Fibroblast of skin of back (primary cell): ENCODE measurements around the gene CAMK2G. TPM values are rescaled to one million over a fixed set of nuclear protein-coding genes. Genes with fewer than 3 reads are reported as not detected.
"Not testable (repeated sequence)": the region's sequence is repeated elsewhere in the genome, so short reads cannot be mapped to it uniquely, and the experiment has no call there.

ENCODE experiments used
- DNase-seq: peaks from one replicate; pipeline ENCODE4 v3.0.0-alpha.2; 2013
- polyA plus RNA-seq, 2 experiments: library from polyadenylated mRNA; unstranded; fragments of 120-200 nt; gene quantifications; one replicate each; pipeline ENCODE4 v1.2.1, GENCODE V29; 2013; ENCODE audit not compliant: insufficient read length in 2 of 2

CAMK2G gene
- polyA plus RNA-seq (2013, experiment 1 of 2; ENCODE audit: insufficient read length) = 48.0 TPM
- 59.5 TPM for polyA plus RNA-seq (2013, experiment 2 of 2; ENCODE audit: insufficient read length)

- peak; percentile 90 for DNase-seq
Measured at GRCh38 chr10:73874267-73875138, at the start of gene CAMK2G. Gene CAMK2G, minus strand, starts transcription at chr10:73874555. Its CDS starts 94 bp downstream, at chr10:73874461.

DNA sequence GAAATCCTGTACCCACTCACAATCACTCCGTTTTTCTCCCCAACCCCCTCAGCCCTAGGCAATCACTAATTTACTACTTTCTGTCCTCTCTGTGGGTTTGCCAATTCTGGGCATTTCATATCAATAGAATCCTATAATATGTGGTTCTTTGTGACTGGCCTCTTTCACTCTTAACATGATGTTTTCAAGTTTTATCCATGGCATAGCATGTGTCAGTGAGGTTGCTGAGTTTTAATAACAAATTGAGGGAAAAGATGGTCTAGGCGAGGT, 48.4 kb upstream of the CAMK2G start:
- no peak for DNase-seq

GRCh38 chr10:73922007-73922863, 47.9 kb upstream of the CAMK2G start:
- no peak for DNase-seq

DNA sequence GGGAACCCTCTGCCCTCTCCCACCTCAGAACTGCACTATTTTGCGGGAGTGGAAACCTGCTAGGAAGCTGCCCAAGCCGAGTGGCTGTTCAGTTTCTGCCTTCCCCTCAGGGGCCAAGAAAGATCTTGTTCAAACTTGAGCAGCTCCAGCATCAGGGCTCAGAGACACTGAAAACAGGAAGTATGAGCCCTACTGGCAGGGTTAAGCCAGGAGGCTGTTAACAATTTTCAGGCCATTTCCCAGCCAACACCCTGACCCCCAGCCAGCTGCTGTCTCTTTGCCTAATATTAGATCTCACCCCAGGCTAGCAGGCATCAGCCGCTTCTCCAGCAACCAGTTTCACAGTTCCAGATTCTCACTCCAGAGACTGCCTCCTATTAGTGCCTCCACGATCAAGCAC, 45.7 kb upstream of the CAMK2G start:
- DNase-seq = peak; percentile 41

DNA sequence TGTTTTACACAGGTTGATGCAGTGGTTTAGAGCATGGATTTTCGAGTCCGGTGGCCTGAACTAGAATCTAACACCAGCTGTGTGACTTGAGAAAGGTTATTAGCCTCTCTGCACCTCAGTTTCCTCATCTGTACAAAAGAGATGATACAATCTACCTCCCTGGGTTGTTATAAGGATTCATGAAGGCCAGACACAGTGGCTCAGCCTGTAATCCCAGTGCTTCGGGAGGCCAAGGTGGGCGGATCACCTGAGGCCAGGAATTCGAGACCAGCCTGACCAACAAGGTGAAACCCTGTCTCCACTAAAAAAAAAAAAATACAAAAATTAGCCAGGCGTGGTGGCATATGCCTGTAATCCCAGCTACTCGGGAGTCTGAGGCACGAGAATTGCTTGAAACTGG, 45.1 kb upstream of the CAMK2G start:
- DNase-seq = not testable (repeated sequence)

GRCh38 chr10:73917566-73918305, 43.4 kb upstream of the CAMK2G start:
- DNase-seq = no peak

DNA sequence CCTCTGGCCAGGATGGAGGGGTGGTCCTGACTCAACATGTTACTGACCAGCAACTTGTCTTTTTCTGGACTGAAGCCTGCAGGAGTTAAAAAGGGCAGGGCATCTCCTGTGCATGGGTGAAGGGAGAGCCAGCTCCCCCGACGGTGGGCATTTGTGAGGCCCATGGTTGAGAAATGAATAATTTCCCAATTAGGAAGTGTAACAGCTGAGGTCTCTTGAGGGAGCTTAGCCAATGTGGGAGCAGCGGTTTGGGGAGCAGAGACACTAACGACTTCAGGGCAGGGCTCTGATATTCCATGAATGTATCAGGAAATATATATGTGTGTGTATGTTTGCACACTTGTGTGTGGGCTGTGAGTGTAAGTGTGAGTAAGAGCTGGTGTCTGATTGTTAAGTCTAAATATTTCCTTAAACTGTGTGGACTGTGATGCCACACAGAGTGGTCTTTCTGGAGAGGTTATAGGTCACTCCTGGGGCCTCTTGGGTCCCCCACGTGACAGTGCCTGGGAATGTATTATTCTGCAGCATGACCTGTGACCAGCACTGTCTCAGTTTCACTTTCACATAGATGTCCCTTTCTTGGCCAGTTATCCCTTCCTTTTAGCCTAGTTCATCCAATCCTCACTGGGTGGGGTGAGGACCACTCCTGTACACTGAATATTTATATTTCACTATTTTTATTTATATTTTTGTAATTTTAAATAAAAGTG, 42.6 kb upstream of the CAMK2G start:
- no peak for DNase-seq

GRCh38 chr10:73915206-73915851, 41.0 kb upstream of the CAMK2G start:
- no peak for DNase-seq

DNA sequence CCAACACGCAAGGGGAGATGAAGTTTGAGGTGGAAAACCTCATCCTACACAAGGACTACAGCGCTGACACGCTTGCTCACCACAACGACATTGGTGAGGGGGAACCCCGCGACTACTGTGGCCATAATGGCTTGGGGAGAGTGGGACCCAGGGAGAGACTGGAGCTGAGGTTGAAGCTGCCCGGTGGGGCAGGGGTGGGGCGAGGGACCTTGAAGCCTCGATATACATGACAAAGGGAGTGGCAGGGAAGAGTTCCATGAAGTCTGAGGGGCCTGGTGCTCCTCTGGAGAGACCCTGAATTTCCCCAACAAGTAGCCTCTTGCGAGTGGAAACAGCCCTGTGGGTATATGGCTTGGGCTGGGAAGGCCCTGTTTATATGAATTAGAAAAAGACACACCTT, 39.7 kb upstream of the CAMK2G start:
- DNase-seq = no peak

- peak; percentile 50 for DNase-seq
Measured at GRCh38 chr10:73911553-73912004, 37.2 kb upstream of the CAMK2G start.

- no peak for DNase-seq
Measured at GRCh38 chr10:73910764-73911552, 36.6 kb upstream of the CAMK2G start, which contains the start of gene PLAU. Gene PLAU, plus strand, starts transcription at chr10:73911132. Its CDS starts 424 bp downstream, at chr10:73911556.

GRCh38 chr10:73910401-73910763, 36.0 kb upstream of the CAMK2G start:
- DNase-seq = no peak

- no peak for DNase-seq
Measured at GRCh38 chr10:73909540-73910115, 35.3 kb upstream of the CAMK2G start.

GRCh38 chr10:73908853-73909539, 34.6 kb upstream of the CAMK2G start:
- peak; percentile 96 for DNase-seq

- peak; percentile 92 for DNase-seq
Measured at GRCh38 chr10:73907841-73908517, 33.6 kb upstream of the CAMK2G start.

GRCh38 chr10:73906524-73907447, 32.4 kb upstream of the CAMK2G start:
- peak; percentile 98 for DNase-seq

GRCh38 chr10:73905256-73906020, 31.1 kb upstream of the CAMK2G start:
- DNase-seq = no peak
